Upper lobe of left lung (tissue), 4 donors: ENCODE data around the gene TOP1.

ENCODE experiments used
- POLR2A ChIP-seq, 4 donors: fragments of 450-650 bp; IDR thresholded peaks; one replicate each; pipeline ENCODE4 v1.5.1; 2016 to 2017; ENCODE audit warnings: antibody characterized with exemption in 4 of 4, mild to moderate bottlenecking in 2 of 4
- POLR2AphosphoS5 ChIP-seq, 2 donors: sonication (generic); formaldehyde crosslinking; IDR thresholded peaks; one replicate each; pipeline ENCODE4 v1.5.1; 2017; ENCODE audit warnings: antibody characterized with exemption in 2 of 2
- TF ChIP-seq, protein P1 (sequence below), 6 experiments: fragments of 450-650 bp in 4 of 6; fragments of 200-600 bp in 2 of 6; sonication (generic) in 2 of 6; IDR thresholded peaks; one replicate each; pipeline ENCODE4 v1.5.1; 2016 to 2019; ENCODE audit warnings: antibody characterized with exemption in 6 of 6

DNA sequence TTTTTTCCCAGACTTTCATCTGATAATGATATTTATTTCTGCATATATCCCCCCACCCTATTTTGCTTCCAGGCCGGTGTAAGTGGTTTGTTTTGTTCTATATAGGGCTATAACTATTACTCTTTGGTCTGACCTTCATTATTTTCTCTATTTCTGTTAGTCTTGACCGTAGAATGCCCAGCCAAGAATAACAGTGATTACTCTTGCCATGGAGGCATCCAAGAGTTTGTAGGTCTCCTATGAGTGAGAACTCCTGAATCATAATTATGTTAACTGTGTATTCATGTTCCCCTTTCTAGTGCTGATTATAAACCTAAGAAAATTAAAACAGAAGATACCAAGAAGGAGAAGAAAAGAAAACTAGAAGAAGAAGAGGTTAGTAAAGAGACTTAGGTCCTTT, 52.2 kb downstream of the TOP1 start:
- TF ChIP-seq, protein P1, sequence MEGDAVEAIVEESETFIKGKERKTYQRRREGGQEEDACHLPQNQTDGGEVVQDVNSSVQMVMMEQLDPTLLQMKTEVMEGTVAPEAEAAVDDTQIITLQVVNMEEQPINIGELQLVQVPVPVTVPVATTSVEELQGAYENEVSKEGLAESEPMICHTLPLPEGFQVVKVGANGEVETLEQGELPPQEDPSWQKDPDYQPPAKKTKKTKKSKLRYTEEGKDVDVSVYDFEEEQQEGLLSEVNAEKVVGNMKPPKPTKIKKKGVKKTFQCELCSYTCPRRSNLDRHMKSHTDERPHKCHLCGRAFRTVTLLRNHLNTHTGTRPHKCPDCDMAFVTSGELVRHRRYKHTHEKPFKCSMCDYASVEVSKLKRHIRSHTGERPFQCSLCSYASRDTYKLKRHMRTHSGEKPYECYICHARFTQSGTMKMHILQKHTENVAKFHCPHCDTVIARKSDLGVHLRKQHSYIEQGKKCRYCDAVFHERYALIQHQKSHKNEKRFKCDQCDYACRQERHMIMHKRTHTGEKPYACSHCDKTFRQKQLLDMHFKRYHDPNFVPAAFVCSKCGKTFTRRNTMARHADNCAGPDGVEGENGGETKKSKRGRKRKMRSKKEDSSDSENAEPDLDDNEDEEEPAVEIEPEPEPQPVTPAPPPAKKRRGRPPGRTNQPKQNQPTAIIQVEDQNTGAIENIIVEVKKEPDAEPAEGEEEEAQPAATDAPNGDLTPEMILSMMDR (IDR thresholded peaks at IDR 0.05) = no peak
- TF ChIP-seq POLR2A (IDR thresholded peaks at IDR 0.05) (no peak), POLR2AphosphoS5 (IDR thresholded peaks at IDR 0.05) (no peak)
